IPS DF 6.9 (cell line): ENCODE data around the gene ZKSCAN8.

Experiments used
- DNase-seq: peaks from one replicate; pipeline ENCODE4 v3.0.0-alpha.2; 2013; ENCODE audit warnings: low read depth, low spot score
- H3K27ac ChIP-seq: one replicate; pipeline ENCODE4 v1.5.1; 2013; ENCODE audit warnings: low read length, control low read depth
- H3K27me3 ChIP-seq: 2 replicates; pipeline ENCODE4 v1.6.1; 2013; ENCODE audit warnings: mild to moderate bottlenecking, low read length; ENCODE audit not compliant: control insufficient read depth, insufficient read depth
- H3K36me3 ChIP-seq: 2 replicates; pipeline ENCODE4 v1.6.1; 2013; ENCODE audit warnings: low read length; ENCODE audit not compliant: control insufficient read depth, insufficient read depth
- H3K4me1 ChIP-seq: 2 replicates; pipeline ENCODE4 v1.6.1; 2013; ENCODE audit warnings: low read length; ENCODE audit not compliant: control insufficient read depth, insufficient read depth
- H3K4me3 ChIP-seq: 2 replicates; pipeline ENCODE4 v1.5.1; 2013; ENCODE audit warnings: mild to moderate bottlenecking, low read length
- H3K9me3 ChIP-seq: 2 replicates; pipeline ENCODE4 v1.6.1; 2013; ENCODE audit warnings: low read length, inconsistent platforms; ENCODE audit not compliant: control insufficient read depth, insufficient read depth
- WGBS: extraction: QIAGEN DNeasy Blood & Tissue Kit; methylation state at CpG from one replicate; pipeline ENCODE4 v1.1.7; 2013; ENCODE audit warnings: mixed read lengths, missing lambda C conversion rate; ENCODE audit not compliant: insufficient read length, insufficient coverage; 5-methylcytosine and 5-hydroxymethylcytosine counted together

The ZKSCAN8 gene

GRCh38 chr6:28161410-28162079, 19.9 kb downstream of the ZKSCAN8 start:
- Histone ChIP-seq H3K9me3 (no peaks in the 10 kb centered on the region), H3K4me3 (peak overlapping the region; percentile 85; the same call in 1 of the 2 replicates), H3K36me3 (no peaks in the 10 kb centered on the region), H3K27me3 (no peaks in the 10 kb centered on the region), H3K27ac (no peak overlapping the region), H3K4me1 (no peaks in the 10 kb centered on the region)
- no CpG with 5 or more reads among the region's 32 CpGs for WGBS
- DNase-seq: peak; percentile 68

GRCh38 chr6:28165563-28165962, 23.9 kb downstream of the ZKSCAN8 start:
- H3K36me3 ChIP-seq: no peaks in the 10 kb centered on the region
- no peak overlapping the region for H3K27ac ChIP-seq
- H3K4me1 ChIP-seq: no peaks in the 10 kb centered on the region
- no peaks in the 10 kb centered on the region for H3K27me3 ChIP-seq
- no peak overlapping the region for H3K4me3 ChIP-seq
- H3K9me3 ChIP-seq: no peaks in the 10 kb centered on the region
- DNase-seq: no peak
- WGBS: no CpG with 5 or more reads among the region's 1 CpG

GRCh38 chr6:28167068-28167467, 25.4 kb downstream of the ZKSCAN8 start:
- Histone ChIP-seq H3K4me1 (no peaks in the 10 kb centered on the region), H3K36me3 (no peaks in the 10 kb centered on the region), H3K4me3 (no peak overlapping the region), H3K9me3 (no peaks in the 10 kb centered on the region), H3K27ac (no peak overlapping the region), H3K27me3 (no peaks in the 10 kb centered on the region)
- no peak for DNase-seq
- no CpG with 5 or more reads among the region's 4 CpGs for WGBS

- H3K9me3 ChIP-seq: no peaks in the 10 kb centered on the region
- no peak overlapping the region for H3K4me3 ChIP-seq
- WGBS: no CpG with 5 or more reads among the region's 1 CpG
- no peaks in the 10 kb centered on the region for H3K36me3 ChIP-seq
- DNase-seq: no peak
- no peak overlapping the region for H3K27ac ChIP-seq
- H3K27me3 ChIP-seq: no peaks in the 10 kb centered on the region
- no peaks in the 10 kb centered on the region for H3K4me1 ChIP-seq
Observed at GRCh38 chr6:28167926-28168325, 26.2 kb downstream of the ZKSCAN8 start.

GRCh38 chr6:28171271-28171670, 29.6 kb downstream of the ZKSCAN8 start:
- Histone ChIP-seq H3K27ac (no peak overlapping the region), H3K4me1 (no peaks in the 10 kb centered on the region), H3K27me3 (no peaks in the 10 kb centered on the region), H3K9me3 (no peaks in the 10 kb centered on the region), H3K36me3 (no peaks in the 10 kb centered on the region), H3K4me3 (no peak overlapping the region)
- no peak for DNase-seq
- no CpG with 5 or more reads among the region's 2 CpGs for WGBS

- Histone ChIP-seq H3K4me1 (no peaks in the 10 kb centered on the region), H3K27ac (no peak overlapping the region), H3K36me3 (no peaks in the 10 kb centered on the region), H3K4me3 (no peak overlapping the region), H3K27me3 (no peaks in the 10 kb centered on the region), H3K9me3 (no peaks in the 10 kb centered on the region)
- DNase-seq: no peak
- no CpG with 5 or more reads among the region's 2 CpGs for WGBS
Observed at GRCh38 chr6:28172006-28172405, 30.3 kb downstream of the ZKSCAN8 start.

- no CpG with 5 or more reads among the region's 1 CpG for WGBS
- Histone ChIP-seq H3K4me1 (no peaks in the 10 kb centered on the region), H3K4me3 (no peak overlapping the region), H3K27me3 (no peaks in the 10 kb centered on the region), H3K27ac (no peak overlapping the region), H3K9me3 (no peaks in the 10 kb centered on the region), H3K36me3 (no peaks in the 10 kb centered on the region)
- DNase-seq: no peak
Observed at GRCh38 chr6:28176373-28176772, 34.7 kb downstream of the ZKSCAN8 start.

GRCh38 chr6:28182255-28182654, 40.6 kb downstream of the ZKSCAN8 start:
- H3K27ac ChIP-seq: no peak overlapping the region
- H3K9me3 ChIP-seq: no peaks in the 10 kb centered on the region; the same call in 1 of the 2 replicates
- no peak overlapping the region for H3K4me3 ChIP-seq
- no peaks in the 10 kb centered on the region for H3K4me1 ChIP-seq
- no peaks in the 10 kb centered on the region for H3K27me3 ChIP-seq
- WGBS: no CpG with 5 or more reads among the region's 1 CpG
- no peaks in the 10 kb centered on the region for H3K36me3 ChIP-seq
- DNase-seq: no peak

- no peak overlapping the region for H3K27ac ChIP-seq
- no peaks in the 10 kb centered on the region for H3K27me3 ChIP-seq
- no peaks in the 10 kb centered on the region for H3K4me1 ChIP-seq
- H3K36me3 ChIP-seq: no peaks in the 10 kb centered on the region
- no peak for DNase-seq
- no CpG with 5 or more reads among the region's 6 CpGs for WGBS
- peaks cover 4% of the 10 kb centered on the region for H3K9me3 ChIP-seq
- no peak overlapping the region for H3K4me3 ChIP-seq
Observed at GRCh38 chr6:28188111-28188979, 46.7 kb downstream of the ZKSCAN8 start.

- peaks cover 1% of the 10 kb centered on the region; the same call in 1 of the 2 replicates for H3K27me3 ChIP-seq
- no peaks in the 10 kb centered on the region for H3K4me1 ChIP-seq
- H3K4me3 ChIP-seq: no peak overlapping the region
- WGBS: no CpG with 5 or more reads among the region's 1 CpG
- no peak for DNase-seq
- H3K36me3 ChIP-seq: no peaks in the 10 kb centered on the region
- no peak overlapping the region for H3K27ac ChIP-seq
- H3K9me3 ChIP-seq: no peaks in the 10 kb centered on the region
Observed at GRCh38 chr6:28200020-28200419, 58.3 kb downstream of the ZKSCAN8 start.
